ENCODE measurements around the gene KIAA1217. TPM values are rescaled to one million over a fixed set of nuclear protein-coding genes. Genes with fewer than 3 reads are reported as not detected.

Gene KIAA1217
- total RNA-seq, 1 experiment from 2014 or later = 171 TPM

- Mint-ChIP-seq H3K4me1 (ENCODE audit: low read depth, unreplicated experiment) (peaks cover 23% of the 10 kb centered on the region), H3K9me3 (ENCODE audit: unreplicated experiment) (no peaks in the 10 kb centered on the region), H3K36me3 (ENCODE audit: insufficient read depth, unreplicated experiment) (peaks cover 76% of the 10 kb centered on the region), H3K27me3 (ENCODE audit: insufficient read depth, unreplicated experiment) (no peaks in the 10 kb centered on the region), H3K4me3 (ENCODE audit: unreplicated experiment) (peak overlapping the region; percentile 58), H3K27ac (ENCODE audit: unreplicated experiment) (peak overlapping the region; percentile 92)
- intact Hi-C loops (cut with micrococcal nuclease; ENCODE audit: unreplicated experiment) = loop anchor here (1.0 to 5.0 kb wide), 8 partner anchors 32 to 389 kb away; partner anchors contain the start of gene KIAA1217
- Histone ChIP-seq H3K4me3 (ENCODE audit: low read depth, low read length) (no peak overlapping the region), H3K9me3 (no peaks in the 10 kb centered on the region), H3K36me3 (ENCODE audit: control insufficient read depth, insufficient read depth, low read length) (peaks cover 5% of the 10 kb centered on the region), H3K27me3 (replicated peaks; ENCODE audit: control insufficient read depth, insufficient read depth, low read length) (no peaks in the 10 kb centered on the region), H3K4me1 (peaks cover 31% of the 10 kb centered on the region)
- ChIA-PET POLR2A (interaction anchor here (0.6 to 1.1 kb wide), 2 partner anchors 9 to 174 kb away, joined by 4 to 8 read pairs; partner anchors contain the start of gene KIAA1217), CTCF (interaction anchor here (0.7 to 1.7 kb wide), 13 partner anchors 12 to 389 kb away, joined by 3 to 8 read pairs (median 4); no protein-coding TSS in a partner anchor)
- BruUV-seq (replicated peaks) = TSS peak; percentile 4
- TF ChIP-seq CTCF (IDR thresholded peaks at IDR 0.05; ENCODE audit: insufficient read depth in 1 of 2, low read depth in 1 of 2, low read length in 1 of 2, severe bottlenecking in 1 of 2, unreplicated experiment in 1 of 2) = no peak
- DNase-seq = peak; percentile 73 to 84
Observed at GRCh38 chr10:24382979-24383663, 174.2 kb downstream of the KIAA1217 start.

DNA sequence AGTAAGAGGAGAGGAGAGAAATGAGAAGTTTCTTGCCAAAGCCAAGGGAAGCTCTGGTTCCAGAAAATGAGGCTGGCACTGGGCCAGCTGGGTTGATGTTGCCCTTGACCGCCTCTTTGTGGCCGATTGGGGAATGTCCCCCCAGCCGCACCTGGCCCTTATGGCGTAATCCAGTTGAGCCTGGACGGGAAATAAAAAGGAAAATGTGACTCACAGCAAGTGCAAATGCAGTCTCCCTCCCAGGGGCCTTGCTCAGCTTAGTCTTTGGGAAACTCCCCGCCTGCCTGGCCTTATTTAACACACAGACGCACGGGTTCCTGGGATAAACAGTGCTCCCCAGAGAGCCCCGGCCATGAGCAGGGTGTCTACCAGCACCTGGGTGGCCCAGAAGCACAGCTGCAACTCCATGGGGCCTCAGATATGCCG, 174.8 kb downstream of the KIAA1217 start:
- H3K9me3 Mint-ChIP-seq (ENCODE audit: unreplicated experiment) = no peaks in the 10 kb centered on the region
- Histone ChIP-seq H3K27me3 (replicated peaks; ENCODE audit: control insufficient read depth, insufficient read depth, low read length) (no peaks in the 10 kb centered on the region), H3K9me3 (no peaks in the 10 kb centered on the region), H3K4me1 (peaks cover 31% of the 10 kb centered on the region), H3K4me3 (ENCODE audit: low read depth, low read length) (no peak overlapping the region), H3K36me3 (ENCODE audit: control insufficient read depth, insufficient read depth, low read length) (peaks cover 5% of the 10 kb centered on the region)
- peaks cover 23% of the 10 kb centered on the region for H3K4me1 Mint-ChIP-seq (ENCODE audit: low read depth, unreplicated experiment)
- peak overlapping the region; percentile 92 for H3K27ac Mint-ChIP-seq (ENCODE audit: unreplicated experiment)
- no TSS peak for BruUV-seq (replicated peaks)
- H3K4me3 Mint-ChIP-seq (ENCODE audit: unreplicated experiment) = peak overlapping the region; percentile 58
- intact Hi-C loops (cut with micrococcal nuclease; ENCODE audit: unreplicated experiment) = loop anchor here (1.0 to 5.0 kb wide), 8 partner anchors 32 to 389 kb away; partner anchors contain the start of gene KIAA1217
- TF ChIP-seq CTCF (IDR thresholded peaks at IDR 0.05; ENCODE audit: insufficient read depth in 1 of 2, low read depth in 1 of 2, low read length in 1 of 2, severe bottlenecking in 1 of 2, unreplicated experiment in 1 of 2) = peak; percentile 60 to 67
- peak; percentile 87 to 90 for DNase-seq
- CTCF ChIA-PET = interaction anchor here (0.7 to 1.7 kb wide), 13 partner anchors 13 to 389 kb away, joined by 3 to 8 read pairs (median 4); no protein-coding TSS in a partner anchor
- no peaks in the 10 kb centered on the region for H3K27me3 Mint-ChIP-seq (ENCODE audit: insufficient read depth, unreplicated experiment)
- POLR2A ChIA-PET = interaction anchor here (0.6 to 1.1 kb wide), 2 partner anchors 9 to 175 kb away, joined by 4 to 8 read pairs; partner anchors contain the start of gene KIAA1217
- H3K36me3 Mint-ChIP-seq (ENCODE audit: insufficient read depth, unreplicated experiment) = peaks cover 70% of the 10 kb centered on the region

DNA sequence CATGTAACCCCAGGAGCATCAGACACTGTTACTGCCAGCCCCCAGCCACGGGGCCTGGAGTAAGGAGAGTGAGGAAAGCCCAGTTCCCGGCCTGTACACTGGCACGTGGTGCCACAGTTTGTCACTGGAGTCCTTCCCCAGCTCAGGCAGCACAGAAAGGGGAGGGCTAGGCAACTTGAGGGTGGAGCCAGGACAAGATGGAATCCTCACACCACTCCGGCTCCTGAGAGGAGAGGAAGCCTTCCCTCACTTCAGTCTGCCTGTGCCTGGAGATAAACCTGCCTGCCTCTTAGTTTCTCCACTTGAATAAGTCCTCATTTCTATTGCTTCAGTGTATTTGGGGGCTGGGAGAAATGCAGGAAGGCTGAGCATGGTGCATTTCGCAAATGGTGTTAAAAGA, 176.0 kb downstream of the KIAA1217 start:
- Histone ChIP-seq H3K36me3 (ENCODE audit: control insufficient read depth, insufficient read depth, low read length) (peaks cover 5% of the 10 kb centered on the region), H3K9me3 (no peaks in the 10 kb centered on the region), H3K4me3 (ENCODE audit: low read depth, low read length) (no peak overlapping the region), H3K4me1 (peaks cover 31% of the 10 kb centered on the region), H3K27me3 (replicated peaks; ENCODE audit: control insufficient read depth, insufficient read depth, low read length) (no peaks in the 10 kb centered on the region)
- intact Hi-C loops (cut with micrococcal nuclease; ENCODE audit: unreplicated experiment) = loop anchor here (5.0 kb wide), 1 partner anchor 172 kb away; no protein-coding TSS in a partner anchor
- POLR2A ChIA-PET = no interaction called here
- Mint-ChIP-seq H3K27ac (ENCODE audit: unreplicated experiment) (peak overlapping the region; percentile 92), H3K27me3 (ENCODE audit: insufficient read depth, unreplicated experiment) (no peaks in the 10 kb centered on the region), H3K4me1 (ENCODE audit: low read depth, unreplicated experiment) (peaks cover 23% of the 10 kb centered on the region), H3K9me3 (ENCODE audit: unreplicated experiment) (no peaks in the 10 kb centered on the region), H3K36me3 (ENCODE audit: insufficient read depth, unreplicated experiment) (peaks cover 66% of the 10 kb centered on the region), H3K4me3 (ENCODE audit: unreplicated experiment) (no peak overlapping the region)
- CTCF ChIA-PET = interaction anchor here (1.0 kb wide), 1 partner anchor 8 kb away, joined by 4 read pairs; no protein-coding TSS in a partner anchor
- TF ChIP-seq CTCF (IDR thresholded peaks at IDR 0.05; ENCODE audit: insufficient read depth in 1 of 2, low read depth in 1 of 2, low read length in 1 of 2, severe bottlenecking in 1 of 2, unreplicated experiment in 1 of 2) = no peak
- BruUV-seq (replicated peaks) = no TSS peak
- DNase-seq = no peak

All from Caco-2 (cell line).